ENCODE data around the gene GJA9.

- no peak for TF ChIP-seq ZBTB7A (IDR thresholded peaks at IDR 0.05; ENCODE audit: low read depth)
- TF ChIP-seq TEAD4 (IDR thresholded peaks at IDR 0.05), result no peak
- TF ChIP-seq EP300 (IDR thresholded peaks at IDR 0.05; ENCODE audit: borderline replicate concordance), result no peak
- TF ChIP-seq MAX (IDR thresholded peaks at IDR 0.05), result no peak
Measured at GRCh38 chr1:38891753-38892152, 10.4 kb upstream of the GJA9 start.
